ENCODE results near the gene NAPB.
A peak's percentile ranks its signal among the peaks of the same experiment; 100 is the strongest.

The NAPB gene

GRCh38 chr20:23371496-23371895 is 49.8 kb downstream of the NAPB start:
- no peak for TF ChIP-seq CTCF (IDR thresholded peaks at IDR 0.05)
- no peak overlapping the region for H3K4me3 ChIP-seq (ENCODE audit: low read depth in 1 of 2, low read length in 1 of 2)
- no peaks in the 10 kb centered on the region for H3K9me3 ChIP-seq
- peak overlapping the region; percentile 25 for H3K27ac ChIP-seq
- no peaks in the 10 kb centered on the region for H3K27me3 ChIP-seq
- peaks cover 5 to 7% of the 10 kb centered on the region in 2 experiments for H3K4me1 ChIP-seq (ENCODE audit: control insufficient read depth in 1 of 2, insufficient read depth in 1 of 2, low read depth in 1 of 2, low read length in 1 of 2)
- H3K36me3 ChIP-seq: peaks cover 75% of the 10 kb centered on the region

- Histone ChIP-seq H3K4me3 (ENCODE audit: low read depth in 1 of 2, low read length in 1 of 2) (no peak overlapping the region), H3K36me3 (peaks cover 69% of the 10 kb centered on the region), H3K27me3 (no peaks in the 10 kb centered on the region), H3K9me3 (no peaks in the 10 kb centered on the region), H3K4me1 (ENCODE audit: control insufficient read depth in 1 of 2, insufficient read depth in 1 of 2, low read depth in 1 of 2, low read length in 1 of 2) (peaks cover 11 to 13% of the 10 kb centered on the region in 2 experiments), H3K27ac (no peak overlapping the region)
- TF ChIP-seq CTCF (IDR thresholded peaks at IDR 0.05): no peak
Observed at GRCh38 chr20:23370873-23371272, 50.4 kb downstream of the NAPB start.

GRCh38 chr20:23370274-23370673 is 51.0 kb downstream of the NAPB start:
- H3K27me3 ChIP-seq: no peaks in the 10 kb centered on the region
- H3K27ac ChIP-seq: no peak overlapping the region
- peaks cover 67% of the 10 kb centered on the region for H3K36me3 ChIP-seq
- no peak overlapping the region for H3K4me3 ChIP-seq (ENCODE audit: low read depth in 1 of 2, low read length in 1 of 2)
- H3K9me3 ChIP-seq: no peaks in the 10 kb centered on the region
- peaks cover 14 to 16% of the 10 kb centered on the region in 2 experiments for H3K4me1 ChIP-seq (ENCODE audit: control insufficient read depth in 1 of 2, insufficient read depth in 1 of 2, low read depth in 1 of 2, low read length in 1 of 2)
- TF ChIP-seq CTCF (IDR thresholded peaks at IDR 0.05): no peak

DNA sequence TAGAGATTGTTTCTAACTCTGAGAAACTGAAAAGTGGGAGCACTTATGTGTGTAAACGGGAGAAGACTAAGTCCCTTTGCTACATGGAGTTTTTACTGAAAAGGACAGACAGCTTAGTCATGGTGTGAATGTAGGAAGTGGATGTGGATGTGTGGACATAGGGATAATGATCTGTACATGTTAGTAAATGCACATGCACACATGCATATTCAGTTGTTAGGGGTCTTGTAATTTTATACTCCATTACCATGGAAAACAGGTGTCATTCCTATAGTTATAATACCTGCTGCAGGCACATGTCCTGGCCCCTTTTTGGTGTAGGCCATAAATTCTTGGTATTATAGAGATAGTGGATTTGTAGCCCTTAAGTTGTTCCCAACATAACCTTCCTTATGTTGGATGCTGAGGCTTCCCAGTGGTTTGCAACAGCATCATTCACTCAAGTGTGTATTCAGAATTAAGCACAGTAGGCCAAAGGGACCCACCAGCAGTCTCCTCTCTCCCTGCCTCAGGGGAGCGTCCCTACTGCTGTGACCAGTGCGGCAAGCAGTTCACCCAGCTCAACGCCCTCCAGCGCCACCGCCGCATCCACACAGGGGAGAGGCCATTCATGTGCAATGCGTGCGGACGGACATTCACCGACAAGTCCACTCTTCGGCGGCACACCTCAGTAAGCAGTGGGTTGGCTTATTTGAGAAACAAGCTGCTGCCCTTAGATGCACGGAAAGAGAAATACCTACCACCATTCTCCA is 52.0 kb downstream of the NAPB start:
- peaks cover 14 to 16% of the 10 kb centered on the region in 2 experiments for H3K4me1 ChIP-seq (ENCODE audit: control insufficient read depth in 1 of 2, insufficient read depth in 1 of 2, low read depth in 1 of 2, low read length in 1 of 2)
- no peaks in the 10 kb centered on the region for H3K9me3 ChIP-seq
- no peak overlapping the region for H3K27ac ChIP-seq
- TF ChIP-seq CTCF (IDR thresholded peaks at IDR 0.05): no peak
- H3K27me3 ChIP-seq: no peaks in the 10 kb centered on the region
- H3K36me3 ChIP-seq: peaks cover 71% of the 10 kb centered on the region
- H3K4me3 ChIP-seq (ENCODE audit: low read depth in 1 of 2, low read length in 1 of 2): no peak overlapping the region

GRCh38 chr20:23368316-23369071 is 52.8 kb downstream of the NAPB start:
- peaks cover 64% of the 10 kb centered on the region for H3K36me3 ChIP-seq
- no peaks in the 10 kb centered on the region for H3K27me3 ChIP-seq
- no peaks in the 10 kb centered on the region for H3K9me3 ChIP-seq
- H3K4me3 ChIP-seq (ENCODE audit: low read depth in 1 of 2, low read length in 1 of 2): no peak overlapping the region
- H3K27ac ChIP-seq: peak overlapping the region; percentile 8
- H3K4me1 ChIP-seq (ENCODE audit: control insufficient read depth in 1 of 2, insufficient read depth in 1 of 2, low read depth in 1 of 2, low read length in 1 of 2): peaks cover 16% of the 10 kb centered on the region in 2 experiments
- TF ChIP-seq CTCF (IDR thresholded peaks at IDR 0.05): no peak

Data from neutrophil (primary cell).